ENCODE results near the gene SLC5A6.

Gene SLC5A6

DNA sequence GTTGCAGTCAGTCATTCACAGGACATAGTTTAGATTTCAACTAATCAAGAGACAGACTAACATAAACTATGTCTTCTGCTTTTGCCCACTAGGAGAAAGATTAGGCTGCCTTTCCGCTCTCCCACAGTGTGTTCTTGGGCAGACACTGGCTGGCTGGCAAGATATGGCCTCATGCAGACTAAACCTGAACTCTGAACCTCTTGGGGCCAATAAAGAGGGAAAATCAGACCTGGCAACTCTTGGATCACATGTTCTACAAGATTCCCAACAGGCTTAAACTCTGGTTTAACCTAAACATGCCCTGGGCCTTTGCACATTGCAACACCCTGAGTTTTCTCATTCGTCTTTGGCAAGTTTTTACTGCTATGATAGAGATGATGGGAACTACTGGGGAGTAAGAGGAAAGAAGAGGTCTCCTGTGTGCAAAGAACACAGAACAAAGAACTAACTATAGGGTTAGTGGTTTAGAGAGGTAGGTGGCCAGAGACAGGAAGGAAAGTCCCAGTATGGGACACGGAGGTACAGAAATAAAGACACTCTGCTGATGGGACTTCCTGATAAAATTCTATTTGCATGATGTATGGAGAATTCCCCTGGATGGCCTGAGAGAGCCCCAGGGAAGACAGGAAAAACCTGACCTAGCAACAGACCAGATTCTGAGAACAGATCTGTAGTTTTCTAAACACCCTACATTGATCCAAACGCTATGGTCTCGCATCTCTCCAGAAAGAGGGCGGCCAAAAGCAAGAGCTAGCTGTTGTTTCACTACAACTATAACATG is 2.3 kb downstream of the SLC5A6 start:
- TF ChIP-seq CTCF (IDR thresholded peaks at IDR 0.05; ENCODE audit: low read length, missing control alignments): no peak
- no peak overlapping the region for H3K4me3 ChIP-seq (replicated peaks; ENCODE audit: low read depth, low read length)
- peak; percentile 5 for DNase-seq (ENCODE audit: low read depth)

GRCh38 chr2:27208486-27209050 is 3.5 kb downstream of the SLC5A6 start:
- TF ChIP-seq CTCF (IDR thresholded peaks at IDR 0.05; ENCODE audit: low read length, missing control alignments): no peak
- no peak for DNase-seq (ENCODE audit: low read depth)
- no peak overlapping the region for H3K4me3 ChIP-seq (replicated peaks; ENCODE audit: low read depth, low read length)

DNA sequence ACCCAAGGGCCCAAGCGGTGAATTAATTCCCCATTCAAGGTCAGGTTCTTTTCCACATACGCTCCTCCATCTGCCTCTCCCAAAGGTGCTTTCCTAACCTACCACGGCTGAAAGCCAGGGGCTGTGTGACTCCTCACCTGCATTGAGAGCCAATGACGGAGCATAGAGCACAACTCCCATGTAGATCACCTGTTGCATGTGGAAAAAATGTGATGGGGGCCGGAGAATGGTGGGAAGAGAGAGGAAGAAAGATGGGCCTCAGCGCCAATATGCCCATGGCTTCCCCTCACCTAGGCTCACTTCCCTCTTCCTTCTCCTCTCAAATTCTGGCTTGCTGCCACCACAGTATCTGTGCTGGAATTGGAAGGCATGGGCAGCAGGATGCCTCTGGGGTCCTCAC is 5.7 kb downstream of the SLC5A6 start:
- no peak overlapping the region for H3K4me3 ChIP-seq (replicated peaks; ENCODE audit: low read depth, low read length)
- TF ChIP-seq CTCF (IDR thresholded peaks at IDR 0.05; ENCODE audit: low read length, missing control alignments): no peak
- DNase-seq (ENCODE audit: low read depth): no peak

DNA sequence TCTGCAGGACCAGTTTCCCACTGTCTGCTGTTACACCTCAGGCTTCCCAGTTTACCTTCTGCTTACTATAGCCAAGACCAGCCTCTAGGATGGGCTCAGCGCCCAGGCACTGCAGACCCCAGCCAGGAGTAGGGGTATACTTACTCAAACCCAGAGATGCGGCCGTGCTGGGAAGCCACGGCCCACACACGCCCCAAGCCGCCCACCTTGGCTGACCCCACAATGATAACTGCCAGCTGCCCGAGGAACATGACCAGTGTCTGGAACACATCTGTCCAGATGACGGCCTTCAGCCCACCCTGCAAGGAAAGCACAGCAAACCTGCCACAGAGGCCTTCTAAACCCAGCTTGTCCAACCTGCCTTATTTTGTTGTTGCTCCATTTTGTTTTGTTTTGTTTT is 6.9 kb downstream of the SLC5A6 start:
- DNase-seq (ENCODE audit: low read depth): no peak
- no peak overlapping the region for H3K4me3 ChIP-seq (replicated peaks; ENCODE audit: low read depth, low read length)
- TF ChIP-seq CTCF (IDR thresholded peaks at IDR 0.05; ENCODE audit: low read length, missing control alignments): no peak

GRCh38 chr2:27204566-27204965 is 7.5 kb downstream of the SLC5A6 start:
- TF ChIP-seq CTCF (IDR thresholded peaks at IDR 0.05; ENCODE audit: low read length, missing control alignments): no peak
- no peak overlapping the region for H3K4me3 ChIP-seq (replicated peaks; ENCODE audit: low read depth, low read length)
- DNase-seq (ENCODE audit: low read depth): no peak

DNA sequence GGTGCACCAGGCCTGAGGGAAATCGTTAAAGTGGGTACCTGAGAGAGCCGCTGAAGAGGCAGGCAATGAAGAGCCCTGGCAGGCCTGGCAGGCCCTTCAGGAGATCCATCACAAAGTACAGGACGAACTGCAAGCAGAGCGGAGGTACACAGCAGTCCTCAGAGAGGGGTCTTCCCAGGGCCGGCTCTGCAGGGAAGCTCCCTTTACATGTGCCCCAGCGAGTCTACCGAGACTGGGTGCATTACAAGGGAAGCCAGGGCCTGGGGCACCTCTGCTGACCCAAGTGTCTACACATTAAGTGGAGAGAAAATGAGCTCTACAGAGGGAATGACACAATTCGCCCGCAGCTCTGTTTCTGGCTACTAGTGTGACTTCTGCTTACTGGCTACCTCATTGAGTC is 8.3 kb downstream of the SLC5A6 start:
- H3K4me3 ChIP-seq (replicated peaks; ENCODE audit: low read depth, low read length): no peak overlapping the region
- no peak for DNase-seq (ENCODE audit: low read depth)
- no peak for TF ChIP-seq CTCF (IDR thresholded peaks at IDR 0.05; ENCODE audit: low read length, missing control alignments)

GRCh38 chr2:27202854-27203253 is 9.2 kb downstream of the SLC5A6 start:
- H3K4me3 ChIP-seq (replicated peaks; ENCODE audit: low read depth, low read length): no peak overlapping the region
- peak; percentile 73 for DNase-seq (ENCODE audit: low read depth)
- TF ChIP-seq CTCF (IDR thresholded peaks at IDR 0.05; ENCODE audit: low read length, missing control alignments): no peak
